ENCODE data around the gene COL6A3. TPM values are rescaled to one million over a fixed set of nuclear protein-coding genes. Genes with fewer than 3 reads are reported as not detected.

Gene COL6A3
- total and polyA plus RNA-seq, 7 experiments from 2014 or later: 0.02 to 3.1 (median 2.2) TPM

GRCh38 chr2:237320801-237321560 lies 93.0 kb downstream of the COL6A3 start:
- Histone ChIP-seq H3K36me3 (ENCODE audit: control insufficient read depth in 2 of 3, insufficient read depth in 3 of 3, low read length in 3 of 3) (no peaks in the 10 kb centered on the region), H3K9me3 (ENCODE audit: control insufficient read depth in 2 of 3, low read length in 3 of 3) (no peaks in the 10 kb centered on the region), H3K27me3 (ENCODE audit: control insufficient read depth in 2 of 2, insufficient read depth in 2 of 2, low read length in 2 of 2) (no peaks in the 10 kb centered on the region), H3K4me3 (ENCODE audit: low read length) (no peak overlapping the region), H3K27ac (ENCODE audit: low read depth, low read length) (no peak overlapping the region), H3K4me1 (ENCODE audit: control insufficient read depth in 2 of 2, insufficient read depth in 2 of 2, low read length in 2 of 2) (no peaks in the 10 kb centered on the region)
- ChIA-PET CTCF (no interaction called here), POLR2A (no interaction called here)
- H3K9me3 Mint-ChIP-seq: peaks cover 0 to 1% (median 0%) of the 10 kb centered on the region in 11 donors
- H3K27ac Mint-ChIP-seq: no peak overlapping the region
- H3K36me3 Mint-ChIP-seq: peaks cover 0 to 9% (median 0%) of the 10 kb centered on the region in 5 donors
- intact Hi-C loops (cut with micrococcal nuclease): no loop called here
- peaks cover 0 to 7% (median 2%) of the 10 kb centered on the region in 5 donors for H3K27me3 Mint-ChIP-seq
- ATAC-seq: no peak
- no peak overlapping the region for H3K4me3 Mint-ChIP-seq
- DNase-seq: no peak
- H3K4me1 Mint-ChIP-seq: peaks cover 0 to 4% (median 0%) of the 10 kb centered on the region in 7 donors

- intact Hi-C loops (cut with micrococcal nuclease): no loop called here
- no peak overlapping the region for H3K27ac ChIP-seq (ENCODE audit: low read depth, low read length)
- H3K4me3 Mint-ChIP-seq: no peak overlapping the region
- H3K36me3 Mint-ChIP-seq: peaks cover 0 to 4% (median 0%) of the 10 kb centered on the region in 5 donors
- no peaks in the 10 kb centered on the region for H3K27me3 ChIP-seq (ENCODE audit: control insufficient read depth in 2 of 2, insufficient read depth in 2 of 2, low read length in 2 of 2)
- H3K4me1 Mint-ChIP-seq: peaks cover 0 to 4% (median 0%) of the 10 kb centered on the region in 7 donors
- ChIA-PET CTCF (no interaction called here), POLR2A (no interaction called here)
- ATAC-seq: no peak
- H3K27ac Mint-ChIP-seq: no peak overlapping the region
- peaks cover 0 to 7% (median 2%) of the 10 kb centered on the region in 5 donors for H3K27me3 Mint-ChIP-seq
- no peaks in the 10 kb centered on the region for H3K9me3 ChIP-seq (ENCODE audit: control insufficient read depth in 2 of 3, low read length in 3 of 3)
- H3K4me3 ChIP-seq (ENCODE audit: low read length): no peak overlapping the region
- H3K36me3 ChIP-seq (ENCODE audit: control insufficient read depth in 2 of 3, insufficient read depth in 3 of 3, low read length in 3 of 3): no peaks in the 10 kb centered on the region
- H3K9me3 Mint-ChIP-seq: peaks cover 0 to 1% (median 0%) of the 10 kb centered on the region in 11 donors
- no peaks in the 10 kb centered on the region for H3K4me1 ChIP-seq (ENCODE audit: control insufficient read depth in 2 of 2, insufficient read depth in 2 of 2, low read length in 2 of 2)
- DNase-seq: no peak
Measured at GRCh38 chr2:237319887-237320286, 94.1 kb downstream of the COL6A3 start.

- ATAC-seq (no peak), DNase-seq (no peak)
- CTCF ChIA-PET: no interaction called here
- no peak overlapping the region for H3K27ac ChIP-seq (ENCODE audit: low read depth, low read length)
- no peaks in the 10 kb centered on the region for H3K9me3 ChIP-seq (ENCODE audit: control insufficient read depth in 2 of 3, low read length in 3 of 3)
- no peaks in the 10 kb centered on the region for H3K36me3 ChIP-seq (ENCODE audit: control insufficient read depth in 2 of 3, insufficient read depth in 3 of 3, low read length in 3 of 3)
- Mint-ChIP-seq H3K36me3 (peaks cover 0 to 1% (median 0%) of the 10 kb centered on the region in 5 donors), H3K27me3 (peaks cover 0 to 7% (median 2%) of the 10 kb centered on the region in 5 donors), H3K9me3 (peaks cover 0 to 1% (median 0%) of the 10 kb centered on the region in 11 donors), H3K4me1 (peaks cover 0 to 4% (median 0%) of the 10 kb centered on the region in 7 donors), H3K27ac (no peak overlapping the region), H3K4me3 (no peak overlapping the region)
- no peaks in the 10 kb centered on the region for H3K27me3 ChIP-seq (ENCODE audit: control insufficient read depth in 2 of 2, insufficient read depth in 2 of 2, low read length in 2 of 2)
- H3K4me3 ChIP-seq (ENCODE audit: low read length): no peak overlapping the region
- POLR2A ChIA-PET: no interaction called here
- no peaks in the 10 kb centered on the region for H3K4me1 ChIP-seq (ENCODE audit: control insufficient read depth in 2 of 2, insufficient read depth in 2 of 2, low read length in 2 of 2)
- intact Hi-C loops (cut with micrococcal nuclease): no loop called here
Measured at GRCh38 chr2:237319086-237319820, 94.7 kb downstream of the COL6A3 start.

GRCh38 chr2:237316339-237316738 lies 97.6 kb downstream of the COL6A3 start:
- Histone ChIP-seq H3K9me3 (ENCODE audit: control insufficient read depth in 2 of 3, low read length in 3 of 3) (no peaks in the 10 kb centered on the region), H3K27me3 (ENCODE audit: control insufficient read depth in 2 of 2, insufficient read depth in 2 of 2, low read length in 2 of 2) (no peaks in the 10 kb centered on the region), H3K4me1 (ENCODE audit: control insufficient read depth in 2 of 2, insufficient read depth in 2 of 2, low read length in 2 of 2) (no peaks in the 10 kb centered on the region), H3K27ac (ENCODE audit: low read depth, low read length) (no peak overlapping the region), H3K4me3 (ENCODE audit: low read length) (no peak overlapping the region), H3K36me3 (ENCODE audit: control insufficient read depth in 2 of 3, insufficient read depth in 3 of 3, low read length in 3 of 3) (no peaks in the 10 kb centered on the region)
- no peak overlapping the region for H3K4me3 Mint-ChIP-seq
- peaks cover 0 to 2% (median 0%) of the 10 kb centered on the region in 7 donors for H3K4me1 Mint-ChIP-seq
- peaks cover 0 to 11% (median 2%) of the 10 kb centered on the region in 5 donors for H3K27me3 Mint-ChIP-seq
- ATAC-seq: no peak
- H3K9me3 Mint-ChIP-seq: peaks cover 0 to 1% (median 0%) of the 10 kb centered on the region in 11 donors
- no peak for DNase-seq
- intact Hi-C loops (cut with micrococcal nuclease): no loop called here
- H3K27ac Mint-ChIP-seq: no peak overlapping the region
- POLR2A ChIA-PET: no interaction called here
- CTCF ChIA-PET: no interaction called here
- no peaks in the 10 kb centered on the region for H3K36me3 Mint-ChIP-seq

GRCh38 chr2:237315829-237316225 lies 98.1 kb downstream of the COL6A3 start:
- H3K9me3 ChIP-seq (ENCODE audit: control insufficient read depth in 2 of 3, low read length in 3 of 3): no peaks in the 10 kb centered on the region
- H3K4me3 ChIP-seq (ENCODE audit: low read length): no peak overlapping the region
- POLR2A ChIA-PET: no interaction called here
- no peaks in the 10 kb centered on the region for H3K4me1 ChIP-seq (ENCODE audit: control insufficient read depth in 2 of 2, insufficient read depth in 2 of 2, low read length in 2 of 2)
- CTCF ChIA-PET: no interaction called here
- H3K27ac Mint-ChIP-seq: no peak overlapping the region
- H3K4me1 Mint-ChIP-seq: peaks cover 0 to 2% (median 0%) of the 10 kb centered on the region in 7 donors
- no peak overlapping the region for H3K4me3 Mint-ChIP-seq
- no peaks in the 10 kb centered on the region for H3K27me3 ChIP-seq (ENCODE audit: control insufficient read depth in 2 of 2, insufficient read depth in 2 of 2, low read length in 2 of 2)
- no peak overlapping the region for H3K27ac ChIP-seq (ENCODE audit: low read depth, low read length)
- intact Hi-C loops (cut with micrococcal nuclease): no loop called here
- peaks cover 0 to 11% (median 2%) of the 10 kb centered on the region in 5 donors for H3K27me3 Mint-ChIP-seq
- ATAC-seq: no peak
- H3K36me3 Mint-ChIP-seq: no peaks in the 10 kb centered on the region
- H3K36me3 ChIP-seq (ENCODE audit: control insufficient read depth in 2 of 3, insufficient read depth in 3 of 3, low read length in 3 of 3): no peaks in the 10 kb centered on the region
- peaks cover 0 to 1% (median 0%) of the 10 kb centered on the region in 11 donors for H3K9me3 Mint-ChIP-seq
- DNase-seq: no peak

GRCh38 chr2:237315170-237315828 lies 98.7 kb downstream of the COL6A3 start:
- POLR2A ChIA-PET: no interaction called here
- H3K4me3 ChIP-seq (ENCODE audit: low read length): no peak overlapping the region
- CTCF ChIA-PET: no interaction called here
- no peaks in the 10 kb centered on the region for H3K9me3 ChIP-seq (ENCODE audit: control insufficient read depth in 2 of 3, low read length in 3 of 3)
- no peak overlapping the region for H3K27ac ChIP-seq (ENCODE audit: low read depth, low read length)
- no peak for DNase-seq
- Mint-ChIP-seq H3K36me3 (no peaks in the 10 kb centered on the region), H3K4me1 (peaks cover 0 to 2% (median 0%) of the 10 kb centered on the region in 7 donors), H3K9me3 (peaks cover 0 to 1% (median 0%) of the 10 kb centered on the region in 11 donors), H3K27me3 (peaks cover 0 to 11% (median 2%) of the 10 kb centered on the region in 5 donors), H3K4me3 (no peak overlapping the region), H3K27ac (no peak overlapping the region)
- ATAC-seq: no peak
- intact Hi-C loops (cut with micrococcal nuclease): no loop called here
- no peaks in the 10 kb centered on the region for H3K36me3 ChIP-seq (ENCODE audit: control insufficient read depth in 2 of 3, insufficient read depth in 3 of 3, low read length in 3 of 3)
- no peaks in the 10 kb centered on the region for H3K4me1 ChIP-seq (ENCODE audit: control insufficient read depth in 2 of 2, insufficient read depth in 2 of 2, low read length in 2 of 2)
- H3K27me3 ChIP-seq (ENCODE audit: control insufficient read depth in 2 of 2, insufficient read depth in 2 of 2, low read length in 2 of 2): no peaks in the 10 kb centered on the region

Measured in naive thymus-derived CD4-positive, alpha-beta T cell (primary cell).